GM23338 (cell line): ENCODE data around the gene OTUD3. TPM values are rescaled to one million over a fixed set of nuclear protein-coding genes. Genes with fewer than 3 reads are reported as not detected.

Experiments
- ATAC-seq: fragments of 200-7000 bp; cut with Tn5 transposase; 3 replicates; pipeline ENCODE4 v1.9.1; 2020
- DNase-seq: peaks from one replicate; pipeline ENCODE4 v3.0.0-alpha.2; 2015; ENCODE audit warnings: low spot score
- H2AFZ ChIP-seq: fragments of 200-600 bp; sonication (generic); 2 replicates; pipeline ENCODE4 v1.8.0; 2016; ENCODE audit warnings: antibody characterized with exemption, mild to moderate bottlenecking, moderate library complexity
- H3F3A ChIP-seq: fragments of 200-600 bp; sonication (generic); replicated peaks from 2 replicates; pipeline ENCODE4 v1.8.0; 2017; ENCODE audit warnings: antibody characterized with exemption, mixed run types, low read depth
- H3K27ac ChIP-seq: fragments of 200-600 bp; sonication (generic); 2 replicates; pipeline ENCODE4 v1.6.1; 2016; ENCODE audit warnings: low read depth
- H3K27me3 ChIP-seq: fragments of 200-600 bp; sonication (generic); 2 replicates; pipeline ENCODE4 v1.8.0; 2016; ENCODE audit warnings: mild to moderate bottlenecking, mixed run types, moderate library complexity; ENCODE audit not compliant: insufficient read depth
- H3K36me3 ChIP-seq: fragments of 200-600 bp; sonication (generic); 2 replicates; pipeline ENCODE4 v1.8.0; 2016; ENCODE audit warnings: mild to moderate bottlenecking; ENCODE audit not compliant: insufficient read depth
- H3K4me1 ChIP-seq: fragments of 200-600 bp; sonication (generic); 2 replicates; pipeline ENCODE4 v1.8.0; 2016; ENCODE audit warnings: mild to moderate bottlenecking, moderate library complexity; ENCODE audit not compliant: insufficient read depth
- H3K4me2 ChIP-seq: fragments of 200-600 bp; sonication (generic); 2 replicates; pipeline ENCODE4 v1.7.1; 2017; ENCODE audit warnings: mixed run types
- H3K4me3 ChIP-seq: fragments of 200-600 bp; sonication (generic); 2 replicates; pipeline ENCODE4 v1.6.1; 2016; ENCODE audit warnings: mixed run types
- H3K79me2 ChIP-seq: fragments of 200-600 bp; sonication (generic); replicated peaks from 2 replicates; pipeline ENCODE4 v1.8.0; 2017; ENCODE audit warnings: mild to moderate bottlenecking; ENCODE audit not compliant: insufficient read depth
- H3K9me2 ChIP-seq: fragments of 200-600 bp; sonication (generic); 2 replicates; pipeline ENCODE4 v1.8.0; 2017; ENCODE audit not compliant: insufficient read depth
- H4K20me1 ChIP-seq: fragments of 200-600 bp; sonication (generic); replicated peaks from 2 replicates; pipeline ENCODE4 v1.8.0; 2017; ENCODE audit warnings: mild to moderate bottlenecking; ENCODE audit not compliant: insufficient read depth
- H3K27ac Mint-ChIP-seq: 2 replicates; pipeline ENCODE4 v1.8.0; 2020; ENCODE audit warnings: inconsistent platforms, mild to moderate bottlenecking, moderate library complexity, mixed read lengths
- H3K27me3 Mint-ChIP-seq: 3 replicates; pipeline ENCODE4 v1.8.0; 2022; ENCODE audit warnings: low read depth, mild to moderate bottlenecking, moderate library complexity, mixed read lengths, inconsistent platforms; ENCODE audit not compliant: insufficient read depth, poor library complexity
- H3K36me3 Mint-ChIP-seq: 3 replicates; pipeline ENCODE4 v1.8.0; 2021; ENCODE audit warnings: low read depth, mild to moderate bottlenecking, inconsistent platforms, moderate library complexity, mixed read lengths
- H3K4me1 Mint-ChIP-seq: 3 replicates; pipeline ENCODE4 v1.8.0; 2020; ENCODE audit warnings: mild to moderate bottlenecking, inconsistent platforms, mixed read lengths
- H3K4me3 Mint-ChIP-seq: 3 replicates; pipeline ENCODE4 v1.8.0; 2021; ENCODE audit warnings: moderate library complexity, mild to moderate bottlenecking, inconsistent platforms, mixed read lengths
- H3K9me3 Mint-ChIP-seq: 3 replicates; pipeline ENCODE4 v1.8.0; 2020; ENCODE audit warnings: moderate library complexity, mild to moderate bottlenecking, inconsistent platforms, mixed read lengths
- CTCF ChIP-seq, 2 experiments: fragments of 200-600 bp in 1 of 2; sonication (generic) in 1 of 2; conservative IDR thresholded peaks; 2 replicates each; pipeline versions ENCODE4 v1.5.1 to v1.6.1; 2016 to 2017; ENCODE audit warnings: antibody characterized with exemption in 2 of 2, low read depth in 2 of 2, mild to moderate bottlenecking in 2 of 2, moderate library complexity in 1 of 2
- ETS1 ChIP-seq: IDR thresholded peaks from 2 replicates; pipeline ENCODE4 v1.6.1; 2016; ENCODE audit warnings: antibody characterized with exemption
- EZH2 ChIP-seq: fragments of 200-600 bp; sonication (generic); IDR thresholded peaks from one replicate; pipeline ENCODE4 v1.8.0; 2017; ENCODE audit warnings: antibody characterized with exemption, mild to moderate bottlenecking, low read depth; ENCODE audit not compliant: unreplicated experiment
- EZH2phosphoT487 ChIP-seq: fragments of 200-600 bp; sonication (generic); IDR thresholded peaks from one replicate; pipeline ENCODE4 v1.8.1; 2018; ENCODE audit warnings: antibody characterized with exemption; ENCODE audit not compliant: unreplicated experiment
- JUNB ChIP-seq: IDR thresholded peaks from one replicate; pipeline ENCODE4 v1.6.1; 2016; ENCODE audit warnings: antibody characterized with exemption; ENCODE audit not compliant: unreplicated experiment
- POLR2AphosphoS5 ChIP-seq: IDR thresholded peaks from 2 replicates; pipeline ENCODE4 v1.6.1; 2016; ENCODE audit warnings: antibody characterized with exemption, low read depth
- REST ChIP-seq: IDR thresholded peaks from one replicate; pipeline ENCODE4 v1.6.1; 2018; ENCODE audit warnings: antibody characterized with exemption; ENCODE audit not compliant: unreplicated experiment
- STAT1 ChIP-seq: IDR thresholded peaks from one replicate; pipeline ENCODE4 v1.6.1; 2016; ENCODE audit warnings: antibody characterized with exemption; ENCODE audit not compliant: unreplicated experiment
- ZNF331 ChIP-seq: fragments of 250-450 bp; sonication (Bioruptor Pico); IDR thresholded peaks from 2 replicates; pipeline ENCODE4 v1.5.0; 2020; ENCODE audit warnings: low read depth, mild to moderate bottlenecking, moderate library complexity
- polyA plus RNA-seq: library from polyadenylated mRNA; unstranded; fragments of >200 nt; fragmentation: Nextera tagmentation; extraction: Ambion mirVana; gene quantifications from 2 replicates; pipeline ENCODE4 v1.2.1, GENCODE V29; 2016
- total RNA-seq: library from RNA; depleted of rRNA; stranded (reverse); fragments of >200 nt; shearing (Covaris generic); gene quantifications from 2 replicates; pipeline ENCODE4 v1.2.3, GENCODE V29; 2014

Gene OTUD3
- total and polyA plus RNA-seq, 2 experiments from 2014 or later, result 3.0 to 12.9 TPM

GRCh38 chr1:19936061-19936750, 54.0 kb downstream of the OTUD3 start (continued):
- TF ChIP-seq REST (no peak), EZH2phosphoT487 (no peak)

- Histone ChIP-seq H4K20me1 (no peaks in the 10 kb centered on the region), H2AFZ (no peak overlapping the region), H3K27me3 (no peaks in the 10 kb centered on the region), H3K4me2 (no peak overlapping the region), H3K4me1 (no peaks in the 10 kb centered on the region), H3K9me2 (peaks cover 10% of the 10 kb centered on the region), H3F3A (no peaks in the 10 kb centered on the region), H3K27ac (no peak overlapping the region), H3K79me2 (no peaks in the 10 kb centered on the region), H3K4me3 (no peak overlapping the region), H3K36me3 (no peaks in the 10 kb centered on the region)
- no peak for DNase-seq
- Mint-ChIP-seq H3K36me3 (peaks cover 3% of the 10 kb centered on the region; the same call in 1 of the 3 replicates), H3K4me3 (no peak overlapping the region), H3K9me3 (peaks cover 3% of the 10 kb centered on the region), H3K27me3 (peaks cover 2% of the 10 kb centered on the region), H3K4me1 (no peaks in the 10 kb centered on the region; the same call in 2 of the 3 replicates), H3K27ac (no peak overlapping the region)
- no peak for ATAC-seq
- TF ChIP-seq JUNB (no peak), POLR2AphosphoS5 (no peak), ETS1 (0 out of 2 replicates have a peak, but pooled peaks have one; percentile 22), STAT1 (no peak)
These were observed 56.3 kb downstream of the OTUD3 start for GRCh38 chr1:19938472-19938871.

GRCh38 chr1:19940486-19941205, 58.5 kb downstream of the OTUD3 start:
- H3K27me3 Mint-ChIP-seq, result peaks cover 3% of the 10 kb centered on the region
- H3K4me1 Mint-ChIP-seq, result no peaks in the 10 kb centered on the region; the same call in 2 of the 3 replicates
- Histone ChIP-seq H3K27me3 (no peaks in the 10 kb centered on the region), H3K79me2 (no peaks in the 10 kb centered on the region), H3K27ac (no peak overlapping the region), H3K4me2 (no peak overlapping the region), H2AFZ (no peak overlapping the region), H3F3A (no peaks in the 10 kb centered on the region), H3K9me2 (peaks cover 10% of the 10 kb centered on the region), H3K36me3 (no peaks in the 10 kb centered on the region), H3K4me1 (no peaks in the 10 kb centered on the region), H4K20me1 (no peaks in the 10 kb centered on the region), H3K4me3 (no peak overlapping the region)
- TF ChIP-seq JUNB, result no peak
- no peak for TF ChIP-seq STAT1
- no peak for TF ChIP-seq ZNF331
- TF ChIP-seq EZH2, result no peak
- no peak for TF ChIP-seq ETS1
- TF ChIP-seq CTCF (conservative IDR thresholded peaks at IDR 0.05; ENCODE audit: low read depth in 2 of 2), result no peak
- H3K9me3 Mint-ChIP-seq, result 0 out of 3 replicates have a peak, but pooled peaks cover 3% of the 10 kb centered on the region
- no peak overlapping the region for H3K27ac Mint-ChIP-seq
- H3K4me3 Mint-ChIP-seq, result no peak overlapping the region
- DNase-seq (peak; percentile 4), ATAC-seq (peak; percentile 39; the same call in 2 of the 3 replicates)
- H3K36me3 Mint-ChIP-seq, result no peaks in the 10 kb centered on the region
